ENCODE measurements around the gene FBXO30.

GRCh38 chr6:145758113-145758512 lies 56.5 kb downstream of the FBXO30 start:
- TF ChIP-seq MYNN (tag by site-specific recombination; IDR thresholded peaks at IDR 0.05; ENCODE audit: borderline replicate concordance) (no peak), ZNF639 (tag by site-specific recombination; IDR thresholded peaks at IDR 0.05) (no peak), REST (tag by site-specific recombination; IDR thresholded peaks at IDR 0.05) (no peak), ZNF560 (tag by site-specific recombination; IDR thresholded peaks at IDR 0.05; ENCODE audit: borderline replicate concordance) (no peak), CTCF (tag by site-specific recombination; IDR thresholded peaks at IDR 0.05) (no peak), ZNF175 (tag by site-specific recombination; IDR thresholded peaks at IDR 0.05) (no peak), GLIS1 (tag by site-specific recombination; IDR thresholded peaks at IDR 0.05) (no peak), ZNF140 (tag by site-specific recombination; IDR thresholded peaks at IDR 0.05) (no peak), KLF17 (tag by site-specific recombination; IDR thresholded peaks at IDR 0.05) (no peak), FEZF1 (tag by site-specific recombination; IDR thresholded peaks at IDR 0.05) (no peak), ZNF121 (tag by site-specific recombination; IDR thresholded peaks at IDR 0.05) (no peak), ZNF362 (tag by site-specific recombination; IDR thresholded peaks at IDR 0.05) (no peak), SP2 (tag by site-specific recombination; IDR thresholded peaks at IDR 0.05) (no peak), TCF7L2 (IDR thresholded peaks at IDR 0.05; ENCODE audit: borderline replicate concordance, low read depth, low read length) (no peak)

Data from HEK293 (cell line).